ENCODE measurements around the gene TNFAIP8. TPM values are rescaled to one million over a fixed set of nuclear protein-coding genes. Genes with fewer than 3 reads are reported as not detected.
"Not testable (repeated sequence)": the region's sequence is repeated elsewhere in the genome, so short reads cannot be mapped to it uniquely, and the experiment has no call there.

TNFAIP8 gene
- total RNA-seq, 1 experiment from 2014 or later = 16.5 TPM

DNA sequence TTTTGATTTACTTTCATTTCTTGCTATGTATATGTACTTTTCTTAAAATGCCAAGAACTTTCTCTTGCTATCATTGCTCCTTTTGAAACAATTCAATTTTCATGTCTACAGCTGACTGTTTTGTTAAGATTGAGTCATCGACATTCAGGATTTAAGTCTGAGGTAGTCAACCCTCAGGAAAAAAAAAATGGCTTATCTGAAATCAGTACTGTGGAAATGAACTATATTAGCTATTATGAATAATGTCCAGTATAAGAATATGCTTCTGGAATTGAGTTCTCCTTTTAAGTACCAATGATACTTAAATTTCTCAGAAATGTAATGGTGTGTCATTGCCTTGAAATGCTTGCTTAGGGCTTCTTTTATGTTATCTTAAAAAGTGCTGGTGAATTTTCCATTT, 37.9 kb downstream of the TNFAIP8 start:
- DNase-seq (ENCODE audit: low spot score) = no peak

DNA sequence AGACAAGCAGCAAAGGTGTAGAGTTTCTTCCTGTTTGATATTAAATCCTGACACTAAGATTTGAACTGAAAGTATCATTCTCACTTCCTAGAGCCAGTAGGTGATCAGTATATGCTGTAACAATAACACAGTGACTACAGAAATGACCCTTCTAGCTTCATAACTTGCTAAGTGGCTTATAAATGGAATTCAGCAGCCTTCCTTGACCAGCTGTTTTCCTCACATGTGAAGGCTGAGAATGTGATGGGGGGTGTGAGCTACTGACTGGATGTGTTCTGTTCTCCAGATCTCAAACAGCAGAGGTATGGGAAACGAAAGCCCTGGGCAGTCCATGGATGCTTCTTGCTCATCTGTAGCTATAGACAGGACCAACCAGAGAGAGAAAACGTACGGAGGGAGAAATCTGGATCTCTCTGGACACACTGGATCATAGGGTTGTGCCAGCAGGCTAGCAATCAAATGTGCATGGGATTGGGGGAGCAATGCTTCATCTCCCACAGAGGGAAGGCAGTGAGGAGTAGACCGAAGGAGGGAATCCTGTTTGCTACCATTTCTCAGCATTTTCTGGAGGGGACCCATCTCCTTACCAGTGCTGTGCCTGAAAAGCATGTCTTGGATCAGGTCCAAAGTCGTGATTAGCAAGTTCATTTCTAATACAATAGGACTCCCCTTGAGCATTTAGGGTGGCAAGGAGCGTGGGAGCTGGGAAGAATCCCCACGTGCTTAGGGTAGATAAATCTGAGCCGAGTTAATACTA, 39.4 kb downstream of the TNFAIP8 start:
- no peak for DNase-seq (ENCODE audit: low spot score)

DNA sequence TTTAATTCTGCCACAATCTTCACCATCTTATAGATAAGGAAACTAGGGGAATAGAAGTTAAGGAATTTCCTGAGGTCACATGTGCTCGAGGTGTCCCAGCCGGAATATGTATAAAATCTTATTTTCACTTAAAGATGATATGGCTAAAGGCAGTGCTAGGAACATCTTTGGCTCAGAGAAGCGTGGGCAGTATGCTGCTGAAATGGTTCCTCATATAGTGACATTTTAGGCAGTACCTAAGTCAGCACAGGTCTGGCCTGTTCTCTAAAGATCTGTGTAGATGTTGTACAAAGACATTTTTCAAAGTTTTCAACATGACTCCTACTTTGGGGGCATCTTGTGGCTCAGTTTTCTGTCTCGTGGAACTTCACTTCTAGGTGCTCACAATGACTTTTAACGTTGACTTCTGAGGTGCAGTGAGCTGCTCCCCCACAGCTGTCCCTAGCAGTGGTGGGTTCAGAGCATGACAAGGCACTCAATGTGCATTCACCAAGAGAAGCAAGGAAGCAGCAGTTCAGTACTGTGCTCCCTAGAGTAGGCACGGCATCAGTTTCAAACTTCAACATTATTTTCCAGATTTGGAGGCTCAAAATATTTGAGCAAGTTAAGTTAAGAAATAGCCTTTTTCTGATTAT, 40.3 kb downstream of the TNFAIP8 start:
- DNase-seq (ENCODE audit: low spot score) = no peak

DNA sequence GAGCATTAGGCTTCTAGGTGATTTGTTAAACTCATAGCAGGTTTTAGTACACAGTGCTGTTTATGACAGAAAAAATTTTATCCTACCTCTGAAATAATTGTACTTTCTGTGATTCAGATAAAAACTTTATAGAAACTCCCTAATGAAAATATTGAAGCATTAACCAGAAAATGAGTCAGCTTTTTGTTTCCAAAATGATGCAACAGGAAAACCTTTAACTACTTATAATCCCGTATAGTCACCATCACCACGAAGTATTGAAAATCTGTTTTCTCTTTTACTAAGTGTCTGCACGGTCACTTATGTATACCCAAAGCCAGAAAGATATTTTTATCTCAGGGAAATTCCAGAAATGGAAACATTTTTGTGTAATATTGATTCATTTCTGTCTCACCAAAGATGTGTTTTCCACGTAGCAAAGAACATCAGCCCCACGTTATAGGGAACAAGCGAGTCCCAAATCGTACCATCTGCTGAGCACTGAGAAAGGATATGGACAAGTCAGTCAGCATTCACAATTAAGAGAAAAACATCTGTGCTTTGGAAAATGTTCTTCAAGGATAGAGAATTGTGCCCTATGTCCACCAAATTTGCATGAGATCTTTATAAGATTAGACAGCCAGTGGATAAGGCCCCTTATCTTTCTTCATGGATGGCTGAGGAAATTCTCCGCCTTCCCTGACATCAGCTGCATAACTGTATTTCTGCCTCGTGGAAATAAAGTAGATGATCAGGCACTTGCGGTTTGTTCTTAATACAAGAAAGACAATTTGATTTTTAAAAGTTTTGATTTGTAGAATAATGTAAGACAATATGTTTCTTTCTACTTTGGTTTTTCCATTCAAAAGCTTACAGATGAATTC, 41.9 kb downstream of the TNFAIP8 start:
- peak; percentile 53 for DNase-seq (ENCODE audit: low spot score)

DNA sequence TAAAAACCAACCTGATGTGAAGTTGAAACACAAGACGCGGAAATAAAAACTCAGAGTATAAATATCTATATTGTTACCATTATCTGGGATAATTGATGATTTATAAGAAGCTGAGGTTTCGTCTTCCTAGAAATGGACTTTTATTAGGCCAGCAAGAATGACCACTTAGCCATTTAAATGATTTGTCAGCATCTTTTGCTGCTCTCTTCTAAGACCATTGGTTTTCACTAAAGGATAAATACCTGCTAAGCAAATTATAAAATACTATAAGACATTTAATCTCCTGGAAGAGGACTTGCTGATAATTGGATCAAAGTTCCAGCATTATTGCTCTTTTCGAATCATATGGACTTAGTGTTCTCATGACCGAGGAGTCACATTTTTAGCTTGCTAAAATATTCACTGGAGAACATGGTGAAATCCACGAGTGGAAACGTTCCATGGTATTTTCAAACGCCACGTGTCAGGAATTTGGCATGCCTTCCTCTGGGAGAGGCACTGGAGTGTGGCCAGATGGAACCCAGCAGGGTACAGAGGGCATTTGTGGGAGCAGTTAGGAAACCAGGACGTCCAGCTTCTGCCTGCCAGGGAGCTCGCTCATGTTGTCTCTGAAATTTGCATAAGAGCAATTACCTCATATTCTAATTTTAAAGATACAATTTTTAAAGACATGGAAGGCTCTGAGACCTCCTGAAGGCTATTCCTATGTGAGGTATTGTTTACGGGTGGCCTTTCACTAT, 43.1 kb downstream of the TNFAIP8 start:
- DNase-seq (ENCODE audit: low spot score) = no peak

DNA sequence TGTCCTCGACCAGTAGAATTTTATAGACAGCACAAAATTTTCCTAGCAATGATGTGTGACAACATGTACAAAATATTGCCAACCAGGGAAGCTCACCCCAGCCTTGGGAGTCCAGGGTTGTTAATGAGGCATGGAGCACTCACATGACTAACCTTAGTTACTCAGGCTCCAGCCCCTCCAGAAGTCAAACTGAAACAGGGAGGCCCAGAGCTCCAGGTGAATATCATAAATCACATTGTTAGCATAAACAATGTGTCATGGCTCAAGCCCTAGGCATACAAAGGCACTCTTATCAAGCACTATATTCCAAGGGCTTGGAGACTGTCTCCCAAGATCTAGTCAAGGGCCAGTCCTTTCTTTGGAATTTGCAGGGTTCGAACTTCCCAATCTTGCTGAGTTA, 44.4 kb downstream of the TNFAIP8 start:
- DNase-seq (ENCODE audit: low spot score) = peak; percentile 27

DNA sequence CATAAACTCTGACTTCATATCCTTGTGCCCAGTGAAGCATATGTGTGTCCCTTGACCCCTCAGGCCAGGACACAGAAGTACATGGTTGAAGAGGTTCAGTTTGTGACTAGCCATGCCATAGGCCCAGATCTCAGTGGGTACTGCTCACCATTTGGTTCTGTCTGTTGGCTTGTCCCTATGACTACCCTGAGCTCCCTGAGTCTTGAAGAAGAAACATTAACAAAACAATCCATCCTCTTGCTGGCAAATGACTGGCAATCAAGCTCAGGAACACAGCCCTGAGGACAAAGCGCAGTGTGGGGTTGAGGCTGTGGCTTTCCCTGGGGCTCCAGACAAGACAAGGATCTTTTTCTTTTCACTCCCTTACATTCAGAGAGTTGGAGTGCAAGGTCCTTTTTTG, 46.3 kb downstream of the TNFAIP8 start:
- DNase-seq (ENCODE audit: low spot score) = no peak

DNA sequence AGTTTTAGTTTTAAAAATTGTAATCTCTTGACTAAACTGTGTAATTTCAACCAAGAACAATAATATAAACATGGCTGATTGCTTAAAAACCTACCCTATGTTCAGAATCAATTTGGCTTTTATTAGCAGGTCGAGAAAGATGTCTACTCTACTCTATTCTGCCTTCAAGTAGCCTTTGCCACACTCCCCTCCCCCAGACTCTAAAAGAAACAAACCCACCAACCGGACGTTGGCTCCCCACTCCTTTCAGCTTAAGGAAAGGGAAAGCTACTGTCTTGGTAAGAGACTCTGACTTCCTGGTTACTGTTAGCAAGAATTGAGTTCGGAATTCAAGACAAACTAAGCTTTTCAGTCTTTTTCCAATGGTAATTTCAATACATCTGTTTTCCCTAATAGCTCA, 46.7 kb downstream of the TNFAIP8 start:
- DNase-seq (ENCODE audit: low spot score) = no peak

DNA sequence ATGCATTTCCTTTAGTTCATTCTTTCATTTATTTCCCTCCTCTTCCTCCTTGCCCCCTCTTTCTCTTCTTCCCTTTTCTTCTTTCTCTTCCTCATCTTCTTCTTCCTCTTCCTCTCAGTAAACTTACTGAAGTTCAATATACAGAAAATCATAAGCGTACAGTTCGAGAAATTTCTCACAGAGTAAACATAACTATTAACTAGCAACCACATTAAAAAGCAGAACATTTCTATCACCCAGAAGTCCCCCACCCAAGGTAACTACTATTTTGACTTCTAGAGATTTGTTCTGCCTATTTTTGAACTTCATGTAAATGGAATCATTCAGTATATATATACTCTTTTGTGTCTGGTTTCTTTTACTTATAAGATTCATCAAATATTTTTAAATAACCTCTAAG, 48.2 kb downstream of the TNFAIP8 start:
- no peak for DNase-seq (ENCODE audit: low spot score)

DNA sequence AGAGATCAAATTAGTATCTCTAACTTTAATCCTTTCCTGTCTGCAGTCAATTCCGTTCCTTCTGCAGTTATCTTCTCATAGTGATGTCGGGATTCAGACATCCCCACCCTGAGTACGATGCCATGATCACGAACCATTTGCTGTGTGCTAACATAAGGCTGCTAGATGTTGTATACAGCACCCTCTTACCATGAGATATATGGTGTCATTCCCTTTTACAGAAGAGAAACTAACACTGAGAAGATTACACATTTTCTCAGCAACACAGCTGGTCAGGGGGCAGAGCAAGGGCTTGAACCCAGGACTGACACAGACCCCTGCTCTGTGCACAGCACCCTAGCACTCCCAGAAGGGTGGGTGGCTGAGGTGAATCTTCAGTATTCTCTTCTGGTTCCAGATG, 49.6 kb downstream of the TNFAIP8 start:
- DNase-seq (ENCODE audit: low spot score) = no peak

DNA sequence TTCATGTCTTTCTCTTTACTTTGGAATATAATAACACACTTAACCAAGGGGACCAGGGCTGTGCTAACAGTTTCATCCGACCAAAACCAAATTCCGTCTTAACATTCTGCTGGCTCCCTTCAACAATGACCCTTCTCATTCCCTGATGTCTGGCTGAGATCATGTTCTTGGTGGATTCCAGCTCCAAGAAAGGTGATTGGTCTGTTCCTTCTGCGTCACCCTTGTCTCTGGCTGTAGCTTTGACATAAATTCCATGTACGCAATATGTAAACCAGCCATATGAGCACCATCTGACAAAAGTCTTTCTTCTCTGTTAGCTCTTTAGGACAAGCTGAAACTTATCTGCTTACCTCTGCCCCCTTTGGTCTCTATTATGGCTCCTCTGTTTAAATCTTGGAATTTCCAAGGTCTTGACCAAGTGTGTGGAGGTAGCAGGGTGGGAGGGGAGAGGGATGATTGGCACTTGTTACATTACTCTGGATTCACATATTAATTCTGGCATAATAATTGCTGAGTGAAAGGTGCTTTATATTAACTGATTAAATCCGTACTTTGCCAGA, 50.8 kb downstream of the TNFAIP8 start:
- no peak for DNase-seq (ENCODE audit: low spot score)

DNA sequence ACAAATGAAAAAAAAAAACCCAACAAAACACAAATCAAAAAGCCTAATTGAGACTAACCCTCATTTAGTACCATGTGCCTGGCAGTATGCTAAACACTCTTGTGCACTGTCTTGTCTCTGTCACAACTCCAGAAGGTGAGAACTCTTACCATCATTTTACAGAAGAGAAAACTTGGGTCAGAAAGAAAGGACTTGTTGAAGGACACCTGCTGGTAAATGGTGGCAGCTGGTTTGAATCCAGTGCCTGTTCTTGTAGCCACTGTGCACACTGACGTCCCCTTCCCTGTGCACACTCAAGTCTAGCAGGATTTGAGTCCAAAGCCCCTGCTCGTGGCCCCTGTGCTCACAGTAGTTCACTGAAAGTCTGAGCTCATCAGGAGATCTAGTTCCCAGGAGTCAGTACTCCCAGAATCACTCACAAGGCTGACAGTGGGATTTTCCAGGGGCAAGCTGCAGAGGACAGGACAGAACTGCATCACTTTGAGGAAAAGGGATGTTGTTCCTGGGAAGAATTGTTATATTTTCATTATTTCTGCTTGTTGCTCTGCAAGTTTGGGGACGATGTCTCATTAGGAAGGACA, 53.5 kb downstream of the TNFAIP8 start:
- no peak for DNase-seq (ENCODE audit: low spot score)

DNA sequence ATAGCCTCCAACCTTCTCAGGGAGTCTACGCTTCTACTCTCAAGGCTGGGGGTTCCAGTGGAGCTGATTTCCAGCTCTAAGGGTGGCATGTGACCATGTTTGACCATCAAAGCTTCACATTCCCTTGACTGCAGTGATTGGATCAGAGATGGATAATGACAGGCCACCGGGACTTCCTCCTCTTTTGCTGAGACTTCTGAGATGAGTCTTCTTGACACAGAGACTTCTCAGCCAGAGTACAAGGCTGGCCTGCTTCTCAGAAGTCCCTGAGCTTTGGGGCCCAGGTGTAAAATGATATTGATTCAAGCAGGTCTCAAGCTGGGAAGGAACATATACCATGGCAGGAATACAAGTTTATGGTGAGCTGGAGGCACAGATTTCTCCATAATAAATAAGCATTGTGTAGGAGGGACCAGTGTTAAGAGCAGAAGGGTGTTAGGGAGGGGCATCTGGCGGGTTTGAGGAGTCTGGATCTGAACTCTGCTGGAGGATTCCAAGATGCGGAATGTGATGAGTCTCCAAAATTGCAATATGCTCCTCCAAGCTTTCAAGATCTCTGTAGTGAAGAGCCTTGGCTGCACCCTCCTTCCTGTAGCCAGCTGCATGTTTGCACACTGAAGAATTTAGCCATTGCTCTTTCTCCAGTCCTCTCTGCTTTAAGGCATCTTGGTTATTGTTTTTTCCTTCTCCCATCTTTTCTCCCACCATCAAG, 54.8 kb downstream of the TNFAIP8 start:
- DNase-seq (ENCODE audit: low spot score) = no peak

DNA sequence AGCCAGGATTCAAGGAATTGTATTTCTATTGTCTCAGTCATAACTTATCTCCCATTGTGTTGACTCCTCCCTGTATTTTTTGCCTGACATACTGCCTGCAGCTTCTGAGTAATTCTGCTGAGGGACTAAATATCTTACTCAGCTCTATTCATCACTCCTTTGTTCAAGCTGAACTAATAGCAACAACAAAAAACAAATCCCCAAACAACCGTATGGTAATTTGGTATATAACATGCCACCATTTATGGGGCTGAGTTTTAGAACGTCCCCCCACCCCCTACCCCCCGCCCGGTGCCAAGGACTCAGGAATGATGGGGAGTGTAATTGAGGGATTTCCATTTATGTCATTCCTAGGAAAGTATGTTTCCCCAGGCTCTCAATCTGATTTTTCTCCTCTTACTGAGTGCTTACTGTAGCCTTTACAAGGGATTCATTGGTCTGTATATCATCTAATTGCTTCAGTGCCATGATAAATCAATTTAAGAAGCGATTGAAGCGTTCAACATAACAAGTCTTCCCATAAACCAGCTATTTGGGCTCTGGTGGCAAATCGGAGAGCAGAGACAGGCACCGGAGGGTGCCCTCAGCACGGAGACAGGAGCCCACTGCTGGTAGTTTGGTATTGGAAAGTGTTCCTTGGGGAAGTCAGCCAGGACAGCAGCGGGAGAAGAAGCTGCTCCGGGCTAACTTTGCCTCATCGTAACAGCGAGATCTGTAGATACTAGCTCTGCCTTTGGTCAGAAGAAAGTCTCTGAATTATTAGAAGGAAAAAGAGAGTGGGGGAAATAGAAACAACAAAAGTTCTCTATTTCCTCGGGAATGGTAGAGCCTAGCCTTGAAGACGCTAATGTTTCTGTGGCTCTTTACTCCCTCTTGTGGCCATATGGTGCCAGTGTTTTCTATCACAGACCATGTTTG, 55.8 kb downstream of the TNFAIP8 start:
- peak; percentile 72 for DNase-seq (ENCODE audit: low spot score)

DNA sequence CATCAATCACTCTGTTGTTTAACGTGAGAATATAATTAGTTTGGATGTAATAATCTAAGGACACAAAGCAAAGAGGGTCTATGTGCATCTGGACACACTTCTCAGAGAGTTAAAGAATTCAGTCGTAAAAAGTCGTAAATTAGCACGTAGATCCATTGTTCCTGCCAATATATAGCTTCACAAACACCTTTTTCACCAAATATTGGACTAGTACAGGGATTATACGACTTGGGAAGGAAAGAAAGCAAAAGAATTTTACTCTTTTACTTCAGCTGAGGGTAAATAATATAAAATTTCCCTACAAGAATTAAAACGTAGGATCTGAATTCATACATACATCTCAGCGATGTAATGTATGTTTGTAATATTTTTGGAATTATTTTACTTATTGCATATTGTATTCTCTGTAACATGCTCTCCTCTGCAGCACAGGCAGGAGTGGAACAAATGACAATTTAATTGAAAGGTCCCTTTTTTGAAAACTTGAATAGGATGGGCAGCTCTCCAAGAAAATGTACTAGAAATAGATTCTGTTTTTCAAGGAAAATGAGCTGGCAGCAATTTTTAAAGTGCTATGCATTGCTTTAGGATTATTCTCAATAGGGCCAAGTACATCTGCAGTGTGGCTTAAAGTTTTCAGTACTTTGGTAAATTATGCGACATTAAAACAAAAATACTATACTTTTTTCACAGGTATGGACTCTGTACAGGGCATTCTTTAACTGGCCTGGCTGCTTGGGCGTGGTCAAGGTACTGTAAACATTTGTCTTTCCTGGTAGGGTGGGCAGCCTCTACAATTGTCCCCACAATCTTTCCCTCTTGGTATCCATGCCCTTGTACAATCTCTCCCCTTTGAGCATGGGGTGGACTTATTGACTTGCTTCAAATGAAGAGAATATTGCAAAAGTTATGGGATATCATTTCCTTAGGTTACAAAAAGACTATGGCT, 56.7 kb downstream of the TNFAIP8 start:
- DNase-seq (ENCODE audit: low spot score) = no peak

DNA sequence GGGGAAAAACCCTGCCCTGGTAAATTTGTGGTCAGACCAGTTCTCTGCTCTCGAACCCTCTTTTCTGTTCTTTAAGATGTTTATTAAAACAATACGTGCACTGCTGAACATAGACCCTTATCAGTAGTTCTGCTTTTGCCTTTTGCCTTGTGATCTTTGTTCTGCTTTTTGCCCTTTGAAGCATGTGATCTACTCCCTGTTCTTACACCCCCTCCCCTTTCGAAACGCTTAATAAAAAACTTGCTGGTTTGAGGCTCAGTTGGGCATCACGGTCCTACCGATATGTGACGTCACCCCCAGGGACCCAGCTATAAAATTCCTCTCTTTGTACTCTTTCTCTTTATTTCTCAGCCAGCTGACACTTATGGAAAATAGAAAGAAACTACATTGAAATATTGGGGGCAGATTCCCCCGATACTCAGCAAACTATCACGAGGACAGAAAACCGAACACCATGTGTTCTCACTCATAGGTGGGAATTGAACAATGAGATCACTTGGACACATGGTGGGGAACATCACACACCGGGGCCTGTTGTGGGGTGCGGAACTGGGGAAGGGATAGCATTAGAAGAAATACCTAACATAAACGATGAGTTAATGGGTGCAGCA, 58.4 kb downstream of the TNFAIP8 start:
- DNase-seq (ENCODE audit: low spot score) = not testable (repeated sequence)

DNA sequence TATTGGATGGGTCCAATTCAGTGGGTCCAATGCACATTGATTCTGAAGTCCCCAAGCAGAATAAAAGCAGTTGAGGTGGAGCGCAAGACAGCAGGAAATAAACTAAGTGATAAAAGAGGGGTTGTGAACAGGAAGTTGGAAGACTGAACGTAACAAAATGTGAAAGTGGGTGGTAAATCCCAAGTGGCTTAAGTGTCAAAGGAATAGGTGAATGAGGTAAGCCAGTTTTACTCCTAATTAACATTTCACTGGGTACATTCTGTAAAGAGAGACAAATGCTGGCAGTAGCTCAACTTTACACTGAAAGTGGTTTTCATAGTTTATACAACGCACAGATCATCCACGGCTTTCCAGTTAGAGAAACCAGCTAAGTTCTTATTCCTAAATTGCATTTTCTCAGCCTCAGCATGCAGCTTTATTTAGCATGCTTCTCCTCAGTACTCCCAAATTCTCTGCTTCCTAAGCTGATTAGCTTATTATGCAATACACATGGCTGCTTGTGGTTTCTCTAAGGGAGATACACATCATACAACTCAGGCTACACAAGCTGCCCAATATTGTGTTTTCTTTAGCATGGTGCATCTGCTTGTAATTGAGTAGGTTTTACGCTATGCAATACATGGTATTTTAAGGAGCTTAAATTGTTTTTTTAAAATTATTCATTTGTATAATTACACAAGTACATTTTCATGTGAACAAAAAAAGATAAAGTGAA, 62.2 kb downstream of the TNFAIP8 start:
- DNase-seq (ENCODE audit: low spot score) = peak; percentile 92
